ENCODE measurements around the gene SMAD4. TPM values are rescaled to one million over a fixed set of nuclear protein-coding genes. Genes with fewer than 3 reads are reported as not detected.

Gene SMAD4
- total RNA-seq, 1 experiment from 2014 or later, result 120 TPM

GRCh38 chr18:51127664-51128063, 97.7 kb downstream of the SMAD4 start:
- in situ Hi-C loops (cut with HindIII; ENCODE audit: low sequenced_read_pairs), result no loop called here
- DNase-seq (ENCODE audit: low spot score), result no peak

GRCh38 chr18:51128533-51128932, 98.5 kb downstream of the SMAD4 start:
- DNase-seq (ENCODE audit: low spot score), result no peak
- in situ Hi-C loops (cut with HindIII; ENCODE audit: low sequenced_read_pairs), result no loop called here

GRCh38 chr18:51132256-51132935, 102.4 kb downstream of the SMAD4 start:
- in situ Hi-C loops (cut with HindIII; ENCODE audit: low sequenced_read_pairs), result no loop called here

GRCh38 chr18:51133580-51134160, 103.7 kb downstream of the SMAD4 start:
- in situ Hi-C loops (cut with HindIII; ENCODE audit: low sequenced_read_pairs), result no loop called here
- DNase-seq (ENCODE audit: low spot score), result no peak

More at GRCh38 chr18:51132256-51132935, 102.4 kb downstream of the SMAD4 start:
- no peak for DNase-seq (ENCODE audit: low spot score)

Other genes with a start within 250 kb of the SMAD4 start
- gene MRO, start 210.2 kb upstream of the SMAD4 start, total RNA-seq (2014; rRNA removed; shearing (Covaris generic)), result 0.03 TPM in 1 of 2 replicates, not detected in the other
- gene ME2, start 151.1 kb upstream of the SMAD4 start, total RNA-seq (2014; rRNA removed; shearing (Covaris generic)), result 91.9 and 125 TPM in 2 replicates
- 18.5 and 24.6 TPM in 2 replicates for gene ELAC1, start 62.2 kb upstream of the SMAD4 start, total RNA-seq (2014; rRNA removed; shearing (Covaris generic))
- gene MEX3C, start 167.5 kb downstream of the SMAD4 start, total RNA-seq (2014; rRNA removed; shearing (Covaris generic)), result 42.5 and 51.1 TPM in 2 replicates